Inflammatory macrophage (primary cell): ENCODE results near the gene NADK2.
A peak's percentile ranks its signal among the peaks of the same experiment; 100 is the strongest.

ENCODE experiments used
- DNase-seq, 2 donors: peaks; one replicate each; pipeline ENCODE4 v3.0.0-alpha.2; 2020 to 2022

Gene NADK2

DNA sequence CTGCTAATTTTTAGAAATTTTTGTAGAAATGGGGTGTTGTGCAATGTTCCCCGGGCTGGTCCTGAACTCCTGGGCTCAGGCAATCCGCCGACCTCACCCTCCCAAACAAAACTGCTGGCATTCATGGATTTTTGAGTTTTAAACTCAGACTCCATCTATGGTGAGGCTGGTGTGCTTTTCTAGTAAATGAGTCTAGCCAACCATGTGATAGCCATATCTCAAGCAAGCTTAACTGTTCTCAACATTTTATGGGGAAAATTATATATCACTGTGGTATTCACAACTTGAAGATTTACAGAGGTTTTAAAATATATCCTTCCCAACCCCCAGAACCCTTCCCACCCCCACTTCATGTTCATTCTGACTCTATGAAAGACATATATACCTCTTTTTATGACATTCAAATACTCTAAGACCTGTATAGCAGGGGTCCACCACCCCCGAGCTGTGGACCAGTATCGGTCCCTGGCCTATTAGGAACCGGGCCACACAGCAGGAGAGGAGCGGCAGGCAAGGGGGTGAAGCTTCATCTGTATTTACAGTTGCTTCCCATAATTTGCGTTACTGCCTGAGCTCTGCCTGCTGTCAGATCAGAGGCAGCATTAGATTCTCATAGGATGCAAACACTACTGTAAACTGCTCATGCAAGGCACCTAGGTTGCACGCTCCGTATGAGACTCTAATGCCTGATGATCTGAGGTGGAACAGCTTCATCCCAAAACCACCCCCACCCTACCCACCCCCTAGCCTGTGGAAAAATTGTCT is 4.5 kb upstream of the NADK2 start:
- DNase-seq, result no peak

DNA sequence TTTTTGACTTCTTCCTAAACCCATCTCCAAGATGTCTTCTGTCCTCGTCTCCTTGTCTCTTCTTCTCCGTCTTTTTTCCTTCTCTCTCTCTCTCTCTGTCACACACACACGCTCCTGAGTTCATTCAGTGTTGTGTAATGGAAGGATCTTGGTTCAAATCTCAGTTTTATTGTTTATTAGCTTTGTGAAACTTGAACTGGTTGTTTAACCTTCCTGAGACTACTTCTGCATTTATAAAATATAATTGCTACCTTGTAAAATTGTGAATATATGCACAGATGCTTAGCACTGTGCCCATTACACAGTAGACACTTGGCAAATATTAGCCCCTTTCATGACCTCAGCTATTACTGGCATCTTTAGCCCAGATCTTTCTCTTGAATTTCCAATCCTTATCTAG is 2.4 kb upstream of the NADK2 start:
- no peak for DNase-seq

DNA sequence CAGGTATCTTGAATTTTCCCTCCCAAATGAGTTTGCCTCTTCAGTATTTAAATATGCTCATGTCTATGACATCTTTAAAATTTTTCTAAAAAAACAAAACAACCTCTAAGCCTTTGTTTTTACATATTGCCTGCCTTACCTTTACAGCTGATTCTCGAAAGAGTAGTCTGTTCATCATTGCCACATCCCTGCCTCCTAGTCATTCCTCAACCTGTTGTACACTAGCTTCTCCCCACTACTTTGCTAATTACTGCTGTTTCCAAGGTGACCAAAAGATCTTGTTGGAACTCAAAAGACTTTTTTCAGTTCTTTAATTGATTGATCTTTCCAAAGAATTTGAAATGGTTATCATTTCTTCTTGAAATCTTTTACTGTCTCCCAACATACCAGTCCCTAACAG is 1.9 kb upstream of the NADK2 start:
- DNase-seq, result no peak

DNA sequence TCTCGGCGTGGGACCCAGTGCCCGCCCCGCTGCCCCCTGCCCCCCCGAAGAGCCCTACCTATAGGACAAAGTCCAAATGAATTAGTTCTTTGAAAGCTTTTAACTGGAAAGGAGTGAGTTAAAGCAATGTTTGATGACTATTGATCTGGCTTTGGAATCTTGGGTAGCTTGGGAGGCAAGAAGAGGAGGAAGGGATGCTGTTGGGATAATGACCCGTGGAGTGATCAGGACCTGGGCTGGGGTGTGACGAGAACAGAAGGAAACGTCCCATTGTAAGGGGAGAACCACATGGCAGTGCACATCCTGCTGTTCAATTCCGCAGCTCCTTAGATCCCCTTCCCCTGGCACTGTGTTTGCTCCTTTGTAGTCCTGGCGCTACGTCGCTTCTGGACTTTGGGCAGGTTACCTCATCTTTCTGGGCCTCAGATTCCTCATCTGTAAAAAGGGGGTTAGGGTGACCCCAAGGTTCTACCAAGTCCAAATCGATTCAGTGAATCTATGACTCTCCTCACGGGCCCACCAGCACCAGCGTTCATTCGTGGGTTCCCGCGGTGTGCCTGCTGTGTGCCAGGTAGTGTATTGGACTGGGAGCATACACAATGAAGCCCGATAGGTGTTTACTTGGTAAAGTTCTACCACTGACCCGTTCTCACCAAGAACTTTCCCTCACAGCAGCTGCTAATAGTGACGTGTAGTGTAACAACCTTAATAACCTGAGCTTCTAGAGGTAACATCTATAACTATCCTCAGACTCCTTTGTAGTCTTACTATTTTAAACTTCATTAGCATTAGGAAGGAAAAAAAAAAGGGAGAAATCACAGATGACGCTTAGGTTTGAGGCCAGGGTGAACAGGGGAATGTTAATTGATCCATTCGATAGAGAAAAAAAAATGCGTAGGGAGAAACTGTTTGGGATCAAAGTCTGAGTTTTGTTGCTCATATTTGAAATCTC is 1.1 kb upstream of the NADK2 start:
- no peak for DNase-seq

DNA sequence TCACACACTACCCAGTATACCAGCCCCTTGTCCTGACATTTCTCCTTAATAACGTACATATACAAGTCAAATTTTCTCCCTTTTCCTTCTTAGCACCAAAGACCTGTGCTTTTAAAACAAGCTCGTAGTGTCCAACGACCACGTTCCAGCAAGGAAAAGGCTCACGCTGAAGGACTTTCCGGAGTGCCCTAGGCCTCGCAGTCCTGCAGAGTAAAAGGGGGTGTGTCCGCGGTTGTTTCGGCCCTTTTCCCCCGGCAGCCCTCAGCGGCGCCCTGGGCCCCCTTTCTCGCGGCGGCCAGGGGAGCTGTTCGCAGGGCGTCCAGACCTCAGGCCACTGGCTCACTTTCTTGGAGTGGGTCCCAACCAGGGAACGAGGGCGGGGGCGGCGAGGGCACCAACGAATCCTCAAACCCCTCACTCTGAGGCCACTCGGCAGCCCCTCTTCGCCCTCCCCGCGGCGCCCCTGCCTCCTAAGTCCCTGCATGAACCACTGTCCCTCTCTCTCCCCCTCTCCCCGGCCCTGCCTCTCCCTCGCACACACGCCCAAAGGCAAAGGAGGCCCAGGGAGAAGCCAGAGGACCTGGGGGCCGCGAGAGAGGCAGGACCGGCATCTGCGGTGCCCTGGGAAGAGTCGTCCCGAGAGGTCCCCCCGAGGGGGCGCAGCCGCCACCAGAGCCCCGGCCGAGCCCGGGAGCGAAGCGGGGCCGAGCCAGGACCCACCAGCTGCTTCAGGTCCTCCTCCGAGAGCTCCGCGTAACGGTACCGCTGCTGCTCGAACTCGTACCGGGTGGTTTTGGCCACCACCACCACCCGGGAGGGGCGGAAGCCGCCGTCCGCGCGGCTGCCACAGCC is 720 bp downstream of the NADK2 start:
- peak; percentile 19 to 36 for DNase-seq

DNA sequence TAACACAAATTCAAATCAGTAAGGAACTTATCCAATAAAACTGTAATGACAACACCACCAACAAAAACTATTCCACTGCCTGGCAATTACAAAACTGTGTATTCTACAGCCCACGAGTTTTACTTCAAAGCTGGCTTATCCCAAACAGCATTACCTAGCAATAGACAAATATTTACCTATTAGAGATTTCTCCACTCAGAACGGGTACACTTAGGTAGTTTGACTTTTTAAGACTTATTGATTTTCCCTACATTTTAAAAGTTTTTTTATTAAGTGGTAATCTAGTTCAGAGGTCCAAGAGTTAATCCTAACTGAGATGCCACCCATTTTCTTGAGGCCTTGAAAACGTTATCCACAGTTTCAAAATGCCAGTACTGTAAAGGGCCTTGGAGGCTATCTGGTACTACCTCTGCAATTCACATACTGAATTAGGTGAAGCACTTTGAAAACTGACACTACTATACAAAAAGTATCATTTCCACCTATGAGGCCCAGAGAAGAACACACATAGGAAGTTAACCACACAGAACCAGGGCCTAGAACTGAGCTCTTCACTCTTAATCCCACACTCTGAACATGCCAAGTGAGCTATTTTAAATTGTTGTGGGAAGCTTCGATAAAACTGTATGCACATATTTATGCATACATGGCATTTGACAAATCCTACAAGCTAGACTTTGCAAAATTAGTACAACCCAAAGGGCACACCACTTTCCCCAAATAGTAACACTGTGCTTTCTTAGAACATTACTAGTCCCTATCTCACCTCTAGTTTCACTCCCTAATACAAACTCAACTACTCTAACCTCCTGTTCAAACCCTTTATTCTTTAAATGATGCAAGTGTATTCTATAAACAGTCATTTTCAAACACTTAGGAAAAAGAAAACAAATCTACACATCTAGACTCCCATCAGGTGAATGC is 2.1 kb downstream of the NADK2 start:
- no peak for DNase-seq

DNA sequence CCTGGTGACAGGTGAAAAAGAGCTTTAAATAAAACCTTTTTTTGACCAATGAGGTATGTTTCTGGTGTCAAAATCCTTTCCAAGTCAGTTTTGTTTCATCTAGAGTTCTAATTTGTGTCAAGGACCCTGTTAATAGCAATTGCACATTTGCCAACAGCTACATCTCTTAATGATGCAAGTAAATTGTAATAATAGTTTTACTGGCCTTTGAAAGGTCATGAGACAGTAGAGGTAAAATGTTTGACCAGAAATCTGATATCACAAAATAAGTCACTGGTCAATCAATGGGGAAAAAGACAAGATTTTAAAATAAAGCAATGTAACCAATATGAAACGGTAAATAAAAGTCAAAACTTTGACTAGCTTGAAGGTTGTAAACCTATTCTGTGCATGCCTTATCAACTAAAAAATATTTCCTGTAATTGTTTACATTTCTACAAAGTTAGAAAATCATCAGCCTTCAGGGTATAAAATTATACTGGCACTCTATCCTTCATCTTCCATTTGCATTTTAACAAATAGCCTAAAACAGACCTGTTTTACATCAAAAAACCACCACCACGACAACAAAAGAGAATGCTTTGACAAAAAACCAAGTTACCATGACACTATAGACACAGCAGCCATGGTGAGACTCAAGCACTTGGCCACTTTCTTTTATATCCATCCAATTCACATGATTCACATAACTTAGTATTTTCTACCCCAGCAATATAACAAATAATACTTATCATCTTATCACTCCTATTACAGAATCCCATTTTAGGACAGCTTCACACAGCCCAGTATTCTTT is 3.0 kb downstream of the NADK2 start:
- DNase-seq, result no peak

DNA sequence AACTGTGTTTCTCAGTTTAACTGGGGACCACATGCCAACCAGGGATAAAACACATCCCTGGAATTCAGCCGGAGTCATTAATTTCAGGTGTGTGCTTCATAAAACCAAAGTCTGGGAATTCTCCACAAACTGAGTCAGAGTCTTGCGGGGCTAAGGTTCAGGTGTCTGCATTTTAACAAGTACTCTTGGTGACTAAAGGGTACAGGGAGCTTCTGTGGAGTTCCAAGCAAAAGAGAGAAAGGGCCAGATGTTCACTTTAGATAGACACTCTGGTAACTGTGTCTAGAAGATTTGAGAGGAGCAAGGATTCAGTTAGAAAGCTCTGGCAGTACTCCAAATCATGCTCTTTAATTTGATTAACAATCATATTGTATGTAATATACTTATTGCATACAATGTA is 4.0 kb downstream of the NADK2 start:
- no peak for DNase-seq

DNA sequence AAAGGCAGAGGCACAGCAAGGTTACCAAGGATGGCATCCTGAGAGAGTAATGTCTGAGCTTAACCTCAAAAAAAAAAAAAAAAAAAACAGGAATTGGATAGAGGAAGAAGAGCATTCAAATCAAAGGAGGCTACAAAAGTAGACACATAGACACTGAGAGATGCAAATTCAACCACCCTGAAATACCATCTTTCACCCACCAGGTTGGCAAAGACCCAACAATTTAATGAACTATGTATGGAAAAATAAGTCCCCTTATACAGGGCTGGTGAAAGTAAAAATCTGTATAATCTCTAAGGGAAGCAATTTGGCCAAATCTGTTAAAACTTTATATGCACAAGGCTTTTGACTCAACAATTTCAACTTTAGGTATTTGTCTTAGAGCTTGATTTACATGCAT is 4.9 kb downstream of the NADK2 start:
- peak in 1 of 2 donors; percentile 35 for DNase-seq

DNA sequence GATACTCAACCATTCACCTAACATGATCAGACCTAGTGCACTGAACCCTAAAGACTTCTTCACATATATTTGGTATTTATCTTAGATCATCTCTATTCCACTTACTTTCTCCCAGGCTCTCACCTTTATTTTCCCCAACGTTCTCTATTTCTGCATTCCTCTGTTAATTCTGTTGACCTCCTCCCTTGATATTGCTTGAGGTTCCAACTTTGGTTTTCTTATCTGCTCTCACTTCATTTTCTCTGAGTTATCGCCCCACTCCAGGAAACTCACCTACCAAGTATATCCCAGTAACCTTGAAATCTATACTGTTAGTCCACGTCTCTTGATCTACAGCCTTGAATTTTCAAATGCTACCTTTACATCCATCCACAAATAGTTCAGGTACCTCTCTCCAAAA is 9.2 kb downstream of the NADK2 start:
- no peak for DNase-seq

DNA sequence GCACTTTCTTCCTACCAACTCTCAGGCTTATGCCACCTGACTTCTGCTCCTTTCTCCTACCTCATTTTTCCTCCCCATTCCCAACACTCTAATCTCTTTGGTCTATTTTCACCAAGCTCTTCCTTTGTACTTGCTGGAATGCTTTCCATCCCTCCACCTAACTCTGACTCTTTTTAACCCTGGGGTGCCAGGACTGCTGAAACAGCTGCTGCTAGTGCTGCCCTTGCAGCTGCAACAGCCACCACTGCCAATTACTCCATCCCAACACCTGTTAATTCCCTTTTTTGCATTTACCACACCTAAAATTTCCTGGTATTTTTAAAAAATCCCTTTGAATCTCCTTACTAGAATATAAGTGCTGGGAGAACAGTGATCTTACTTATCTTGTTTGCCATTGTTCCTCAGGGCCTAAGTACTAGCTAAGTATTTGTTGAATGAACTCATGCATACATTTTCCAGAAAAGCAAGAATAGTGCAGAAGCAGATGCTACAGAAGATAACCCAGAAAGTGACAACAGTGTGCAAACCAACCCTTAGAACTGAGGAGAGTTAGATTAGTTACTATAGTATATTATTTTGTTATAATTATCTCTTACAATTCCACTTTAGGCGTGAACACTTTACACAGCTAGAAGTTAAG is 11.5 kb downstream of the NADK2 start:
- DNase-seq, result no peak

DNA sequence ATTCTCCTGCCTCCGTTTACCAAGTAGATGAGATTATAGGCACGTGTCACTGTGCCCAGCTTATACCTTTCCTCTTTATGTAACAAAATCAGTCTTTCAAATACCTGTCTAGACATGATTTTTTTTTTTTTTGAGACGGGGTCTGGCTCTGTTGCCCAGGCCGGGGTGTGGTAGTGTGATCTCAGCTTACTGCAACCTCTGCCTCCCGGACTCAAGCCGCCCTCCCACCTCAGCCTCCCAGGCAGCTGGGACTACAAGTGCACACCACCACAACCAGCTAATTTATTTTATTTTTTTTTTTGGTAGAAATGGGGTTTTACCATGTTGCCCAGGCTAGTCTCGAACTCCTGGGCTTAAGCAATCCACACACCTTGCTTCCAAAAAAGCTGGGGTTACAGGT is 13.2 kb downstream of the NADK2 start:
- no peak for DNase-seq

DNA sequence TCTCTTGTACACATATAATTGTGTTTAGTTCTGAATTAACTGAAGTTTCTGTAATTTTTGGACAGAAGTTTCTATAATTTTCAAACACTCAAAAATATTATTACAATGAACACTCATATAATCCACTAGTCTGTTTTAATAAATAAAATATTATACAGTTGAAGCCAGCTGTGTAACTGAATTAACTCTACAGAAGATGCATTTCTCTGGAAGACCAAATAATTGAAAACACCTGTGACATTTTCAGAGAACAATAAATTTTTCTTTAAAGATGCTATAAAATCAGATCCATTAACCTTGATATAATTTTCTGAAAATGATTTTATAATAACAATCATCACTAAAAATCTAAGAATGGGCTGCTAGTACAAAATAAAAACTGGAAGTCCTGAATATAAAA is 14.7 kb downstream of the NADK2 start:
- no peak for DNase-seq

DNA sequence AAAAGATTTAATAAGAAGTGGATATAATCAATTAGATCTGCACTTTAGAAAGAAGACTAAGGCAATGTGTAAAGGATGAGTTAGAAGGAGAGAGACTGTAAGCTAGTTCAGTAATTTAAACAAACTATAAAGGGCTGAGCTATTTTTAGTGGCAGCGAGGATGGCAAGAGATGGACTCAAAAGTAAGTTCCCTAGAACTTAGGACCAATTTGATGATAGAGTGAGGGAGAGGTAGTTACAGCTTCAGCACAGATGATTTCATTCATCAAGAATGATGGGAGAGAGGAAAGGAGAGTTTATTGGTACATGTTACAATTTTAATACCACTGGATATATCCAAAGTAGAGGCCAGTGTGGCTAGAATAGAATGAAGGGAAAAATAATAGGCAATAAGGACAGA is 19.1 kb downstream of the NADK2 start:
- DNase-seq, result no peak

DNA sequence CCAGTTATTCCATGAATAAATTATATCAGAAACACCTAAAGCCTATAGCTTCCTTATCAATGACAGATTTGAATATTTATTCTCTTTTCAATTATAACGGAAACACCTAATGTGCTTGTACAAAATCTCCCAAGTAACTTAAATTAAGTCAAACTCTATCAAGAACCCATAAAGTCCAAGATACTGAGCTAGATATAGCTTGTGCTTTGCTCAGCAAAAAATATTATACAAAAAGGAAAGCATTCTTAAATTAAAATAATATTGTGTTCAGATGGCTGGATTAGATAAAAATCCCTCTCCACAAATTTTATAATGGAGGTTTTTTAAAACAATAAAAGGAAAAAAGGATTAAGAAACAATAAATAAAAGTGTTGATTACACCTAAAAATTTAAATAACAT is 23.7 kb downstream of the NADK2 start:
- no peak for DNase-seq

DNA sequence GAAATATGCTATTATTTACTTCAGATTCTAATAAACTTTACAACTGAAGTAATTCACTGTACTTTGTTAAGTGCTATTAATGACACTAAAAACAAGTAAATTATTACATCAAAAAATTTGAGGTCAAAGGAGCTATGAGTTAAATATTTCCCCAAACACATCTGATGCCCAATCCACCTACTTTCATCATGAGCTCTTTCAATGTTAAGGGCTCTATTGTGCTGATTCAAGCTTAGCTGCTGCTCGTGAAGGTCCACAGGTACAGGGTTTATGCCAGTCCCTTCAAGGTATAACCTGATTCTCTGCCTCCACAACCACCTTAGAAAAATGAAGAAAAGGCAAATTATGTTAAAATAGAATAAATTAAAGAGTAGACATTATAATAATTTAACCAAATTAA is 24.2 kb downstream of the NADK2 start:
- DNase-seq, result no peak

DNA sequence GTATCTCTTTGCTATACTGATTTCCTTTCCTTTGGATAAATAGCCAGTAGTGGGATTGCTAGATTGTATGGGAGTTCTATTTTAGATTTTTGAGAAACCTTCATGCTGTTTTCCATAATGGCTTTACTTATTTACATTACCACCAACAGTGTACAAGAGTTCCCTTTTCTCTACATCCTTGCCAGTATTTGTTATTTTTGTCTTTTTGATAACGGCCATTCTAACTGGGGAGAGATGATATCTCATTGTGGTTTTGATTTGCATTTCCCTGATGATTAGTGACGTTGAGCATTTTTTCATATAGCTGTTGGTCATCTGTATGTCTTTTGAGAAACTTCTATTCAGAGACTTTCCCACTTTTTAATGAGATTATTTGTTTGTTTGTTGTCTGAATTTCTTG is 25.8 kb downstream of the NADK2 start:
- no peak for DNase-seq

DNA sequence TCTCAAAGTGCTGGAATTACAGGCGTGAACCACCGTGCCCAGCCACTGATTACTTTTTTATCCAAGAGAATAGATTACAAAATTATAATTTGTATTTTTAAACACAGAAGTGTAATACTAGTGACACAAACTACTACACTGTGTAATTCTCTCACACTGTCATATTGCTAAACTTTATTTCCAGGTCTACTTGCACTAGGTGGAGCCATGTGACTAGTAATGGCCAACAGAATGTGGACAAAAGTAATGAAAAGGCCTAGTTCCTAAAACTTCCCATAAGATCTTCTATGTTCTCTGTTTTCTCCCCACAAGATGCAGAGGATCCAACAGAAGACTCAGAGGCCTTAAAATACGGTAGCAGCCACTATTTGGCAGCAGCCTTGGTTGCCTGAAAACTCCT is 27.3 kb downstream of the NADK2 start:
- no peak for DNase-seq

DNA sequence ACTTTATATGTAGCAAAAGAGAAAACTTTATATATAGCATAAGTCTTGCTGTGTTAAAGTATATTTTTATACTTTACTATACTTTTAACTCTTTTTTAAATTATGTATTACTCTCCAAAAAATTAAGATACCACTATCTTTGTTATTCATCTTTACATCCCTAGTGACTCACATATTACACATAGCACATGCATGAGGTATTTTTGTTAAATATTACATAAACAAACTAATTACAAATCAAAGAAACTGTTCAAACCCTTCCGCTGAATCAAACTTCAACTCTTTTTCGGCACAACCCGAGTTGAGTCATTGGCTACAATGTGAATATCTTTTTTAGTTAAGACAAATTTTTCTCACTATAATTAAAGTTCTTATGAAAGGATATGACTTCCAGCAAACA is 32.1 kb downstream of the NADK2 start:
- DNase-seq, result no peak

DNA sequence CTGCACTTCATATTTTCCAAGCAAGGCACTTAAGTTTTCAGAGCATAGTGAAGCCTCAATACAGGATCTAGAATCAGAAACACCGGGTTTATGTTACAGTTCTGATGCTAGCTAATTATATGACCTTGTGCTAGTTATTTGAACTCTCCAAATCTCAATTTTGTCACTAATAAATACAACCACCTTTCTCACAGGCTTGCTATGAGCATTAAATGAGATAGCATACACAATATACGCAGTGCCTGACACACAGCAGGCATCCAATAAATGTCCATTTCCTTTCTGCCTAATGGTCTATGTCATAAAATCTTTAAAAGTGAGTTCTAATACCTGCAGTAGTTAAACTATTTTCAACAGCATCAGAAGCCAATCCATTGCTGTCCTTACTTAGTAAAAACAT is 32.9 kb downstream of the NADK2 start:
- DNase-seq, result no peak

DNA sequence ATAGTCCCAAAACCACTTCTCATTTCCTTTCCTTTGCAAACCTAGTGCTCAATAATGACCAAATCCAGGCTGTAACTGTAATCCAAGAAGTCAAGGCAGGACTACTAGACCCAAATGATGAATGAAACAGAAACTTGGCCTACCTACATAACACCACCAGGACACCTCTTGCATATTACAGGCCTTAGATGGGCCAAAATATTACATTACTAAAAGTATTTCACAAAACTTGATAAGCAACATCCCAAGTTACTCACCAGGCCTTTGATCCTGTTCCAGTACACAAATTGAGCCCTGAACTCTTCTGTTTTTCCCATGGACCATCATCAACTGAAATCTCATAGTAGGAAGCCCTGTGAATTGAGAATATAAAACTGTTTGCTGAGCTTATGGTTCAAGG is 34.8 kb downstream of the NADK2 start:
- no peak for DNase-seq
